Measurements from ENCODE around the gene ATL2. TPM values are rescaled to one million over a fixed set of nuclear protein-coding genes. Genes with fewer than 3 reads are reported as not detected.

ATL2 gene
- total and polyA plus RNA-seq, 2 of the 8 experiments (the other 6 are each of a cell fraction or from before 2014, with no cell fraction given), result 38.8 to 84.6 TPM

- no peak for TF ChIP-seq KDM1A (IDR thresholded peaks at IDR 0.05; ENCODE audit: borderline replicate concordance, low read length)
- no peak for TF ChIP-seq EZH2 (IDR thresholded peaks at IDR 0.05; ENCODE audit: low read depth, low read length, severe bottlenecking)
- no peak for TF ChIP-seq ASH2L (IDR thresholded peaks at IDR 0.05; ENCODE audit: low read length)
- no peak for TF ChIP-seq POU5F1 (IDR thresholded peaks at IDR 0.05; ENCODE audit: low read depth, low read length)
- TF ChIP-seq KDM4A (IDR thresholded peaks at IDR 0.05; ENCODE audit: low read depth, low read length, severe bottlenecking), result no peak
Measured at GRCh38 chr2:38263293-38263692, 113.8 kb downstream of the ATL2 start (continued).

Measured in H1 (cell line).